ENCODE results near the gene FBXO47. TPM values are rescaled to one million over a fixed set of nuclear protein-coding genes. Genes with fewer than 3 reads are reported as not detected.
"Not testable (repeated sequence)": the region's sequence is repeated elsewhere in the genome, so short reads cannot be mapped to it uniquely, and the experiment has no call there.

The FBXO47 gene
- total and polyA plus RNA-seq, 11 donors, result 0.11 TPM; not detected in 10

DNA sequence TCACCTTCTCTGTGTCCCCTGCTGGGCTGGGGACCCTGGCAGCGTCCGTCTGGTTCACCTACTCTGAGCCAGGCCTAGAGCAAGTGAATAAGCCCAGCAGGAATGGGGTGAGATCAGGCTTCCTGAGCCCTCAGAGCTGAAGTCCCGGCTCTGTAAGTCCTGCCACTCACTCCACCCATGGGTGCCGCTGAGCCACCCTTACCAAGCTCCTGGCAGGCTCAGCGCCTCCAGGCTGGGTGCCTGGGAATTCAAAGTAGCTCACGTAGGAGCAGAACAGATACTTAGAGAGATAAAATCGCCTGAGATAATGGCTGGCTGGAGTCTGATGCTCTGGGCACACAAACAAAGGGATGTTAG lies 51.6 kb downstream of the FBXO47 start:
- peaks cover 7 to 66% (median 42%) of the 10 kb centered on the region in 12 donors for H3K4me1 ChIP-seq
- H3K36me3 ChIP-seq, result peaks cover 0 to 98% (median 75%) of the 10 kb centered on the region in 9 donors

GRCh38 chr17:38914741-38915638 lies 52.2 kb downstream of the FBXO47 start:
- intact Hi-C loops (cut with DNase I), result no loop called here
- DNase-seq (no peak), ATAC-seq (no peak)
- Histone ChIP-seq H3K4me3 (no peak overlapping the region), H3K27ac (peak overlapping the region in 2 of 12 donors; percentile 3 to 55), H3K27me3 (no peaks in the 10 kb centered on the region), H3K4me1 (peaks cover 3 to 63% (median 36%) of the 10 kb centered on the region in 12 donors), H3K36me3 (peaks cover 0 to 94% (median 77%) of the 10 kb centered on the region in 9 donors), H3K9me3 (no peaks in the 10 kb centered on the region)
- WGBS, 4 donors, result 85 to 92% (median 88%) methylated on average over 9 to 20 of the region's 20 CpGs
- TF ChIP-seq POLR2A (IDR thresholded peaks at IDR 0.05) (no peak), CTCF (IDR thresholded peaks at IDR 0.05) (no peak)

More for the DNA sequence above, 51.6 kb downstream of the FBXO47 start:
- H3K27me3 ChIP-seq, result no peaks in the 10 kb centered on the region
- H3K27ac ChIP-seq, result peak overlapping the region in 1 of 12 donors; percentile 55
- 89 to 94% (median 90%) methylated on average over 5 to 7 of the region's 7 CpGs for WGBS, 4 donors
- DNase-seq (no peak), ATAC-seq (no peak)
- intact Hi-C loops (cut with DNase I), result no loop called here
- TF ChIP-seq POLR2A (IDR thresholded peaks at IDR 0.05), result no peak
- TF ChIP-seq CTCF (IDR thresholded peaks at IDR 0.05), result no peak
- no peak overlapping the region for H3K4me3 ChIP-seq
- no peaks in the 10 kb centered on the region for H3K9me3 ChIP-seq

GRCh38 chr17:38912221-38912813 lies 54.9 kb downstream of the FBXO47 start:
- Histone ChIP-seq H3K27ac (peak overlapping the region in 11 of 12 donors; percentile 1 to 70 (median 46)), H3K4me3 (no peak overlapping the region), H3K36me3 (peaks cover 0 to 81% (median 51%) of the 10 kb centered on the region in 9 donors), H3K27me3 (no peaks in the 10 kb centered on the region), H3K4me1 (peaks cover 3 to 77% (median 43%) of the 10 kb centered on the region in 12 donors), H3K9me3 (no peaks in the 10 kb centered on the region)
- intact Hi-C loops (cut with DNase I), result no loop called here
- WGBS, 4 donors, result 44 to 57% (median 50%) methylated on average over 9 to 13 of the region's 13 CpGs
- no peak for TF ChIP-seq CTCF (IDR thresholded peaks at IDR 0.05)
- no peak for TF ChIP-seq POLR2A (IDR thresholded peaks at IDR 0.05)
- DNase-seq, result peak in 3 of 5 donors; percentile 61 to 79 (median 76)
- peak in 3 of 4 donors; percentile 45 to 64 (median 53) for ATAC-seq

DNA sequence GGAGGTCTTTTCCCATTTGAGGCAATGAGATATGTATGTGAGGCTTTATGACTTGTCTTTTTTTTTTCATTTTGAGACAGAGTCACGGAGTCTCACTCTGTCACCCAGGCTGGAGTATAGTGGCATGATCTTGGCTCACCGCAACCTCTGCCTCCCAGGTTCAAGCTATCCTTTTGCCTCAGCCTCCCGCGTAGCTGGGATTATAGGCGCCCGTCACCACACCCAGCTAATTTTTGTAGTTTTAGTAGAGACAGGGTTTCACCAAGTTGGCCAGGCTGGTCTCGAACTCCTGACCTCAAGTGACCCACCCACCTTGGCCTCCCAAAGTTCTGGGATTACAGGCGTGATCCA lies 55.5 kb downstream of the FBXO47 start:
- intact Hi-C loops (cut with DNase I); H3K4me3 ChIP-seq: not testable (repeated sequence)

More for the DNA sequence above, 55.5 kb downstream of the FBXO47 start:
- not testable (repeated sequence) for H3K9me3 ChIP-seq, H3K27me3 ChIP-seq, ATAC-seq
- WGBS, 4 donors, result 93 to 96% (median 95%) methylated on average over 8 of the region's 8 CpGs
- H3K27ac ChIP-seq, result peak overlapping the region in 8 of 12 donors; percentile 1 to 70 (median 50)
- peaks cover 0 to 78% (median 45%) of the 10 kb centered on the region in 9 donors for H3K36me3 ChIP-seq
- DNase-seq, result peak in 1 of 5 donors; percentile 1
- peaks cover 4 to 81% (median 50%) of the 10 kb centered on the region in 12 donors for H3K4me1 ChIP-seq
